Measurements from ENCODE around the gene KCNN3.

Gene KCNN3

GRCh38 chr1:154777781-154778180, 92.3 kb downstream of the KCNN3 start:
- TF ChIP-seq ZFX (IDR thresholded peaks at IDR 0.05) (no peak), CTCF (conservative IDR thresholded peaks at IDR 0.05) (no peak)
- no peak overlapping the region for H3K27ac ChIP-seq

GRCh38 chr1:154777154-154777553, 92.9 kb downstream of the KCNN3 start:
- no peak for TF ChIP-seq ZFX (IDR thresholded peaks at IDR 0.05)
- no peak for TF ChIP-seq CTCF (conservative IDR thresholded peaks at IDR 0.05)
- no peak overlapping the region for H3K27ac ChIP-seq

GRCh38 chr1:154775621-154776605, 94.2 kb downstream of the KCNN3 start:
- no peak for TF ChIP-seq ZFX (IDR thresholded peaks at IDR 0.05)
- no peak for TF ChIP-seq CTCF (conservative IDR thresholded peaks at IDR 0.05)
- H3K27ac ChIP-seq = no peak overlapping the region

GRCh38 chr1:154774175-154774855, 95.8 kb downstream of the KCNN3 start:
- H3K27ac ChIP-seq = no peak overlapping the region
- TF ChIP-seq CTCF (conservative IDR thresholded peaks at IDR 0.05) = no peak

GRCh38 chr1:154773551-154773950, 96.5 kb downstream of the KCNN3 start:
- H3K27ac ChIP-seq = no peak overlapping the region
- TF ChIP-seq ZFX (IDR thresholded peaks at IDR 0.05) = no peak

GRCh38 chr1:154772606-154773506, 97.2 kb downstream of the KCNN3 start:
- no peak for TF ChIP-seq CTCF (conservative IDR thresholded peaks at IDR 0.05)
- no peak for TF ChIP-seq ZFX (IDR thresholded peaks at IDR 0.05)
- no peak overlapping the region for H3K27ac ChIP-seq

GRCh38 chr1:154772056-154772455, 98.0 kb downstream of the KCNN3 start:
- TF ChIP-seq ZFX (IDR thresholded peaks at IDR 0.05) (no peak), CTCF (conservative IDR thresholded peaks at IDR 0.05) (no peak)
- no peak overlapping the region for H3K27ac ChIP-seq
